Lower leg skin (tissue), 4 donors: ENCODE measurements around the gene PZP. TPM values are rescaled to one million over a fixed set of nuclear protein-coding genes. Genes with fewer than 3 reads are reported as not detected.

ENCODE experiments used
- DNase-seq, 2 donors: peaks; one replicate each; pipeline ENCODE4 v3.0.0-alpha.2; 2019; ENCODE audit warnings: low spot score in 2 of 2
- H3K4me3 ChIP-seq: fragments of 200-600 bp; sonication (generic); 2 replicates; pipeline ENCODE4 v1.5.1; 2017; ENCODE audit warnings: mild to moderate bottlenecking, low read depth; ENCODE audit not compliant: poor library complexity, severe bottlenecking
- CTCF ChIP-seq, 3 donors: fragments of 450-650 bp; IDR thresholded peaks; one replicate each; pipeline ENCODE4 v1.5.1; 2016; ENCODE audit warnings: antibody characterized with exemption in 3 of 3, mild to moderate bottlenecking in 3 of 3, moderate library complexity in 2 of 3
- POLR2A ChIP-seq, 2 donors: fragments of 450-650 bp; IDR thresholded peaks; one replicate each; pipeline ENCODE4 v1.6.1; 2016 to 2017; ENCODE audit warnings: antibody characterized with exemption in 2 of 2, mild to moderate bottlenecking in 1 of 2, moderate library complexity in 1 of 2
- WGBS, 2 donors: methylation state at CpG; one replicate each; pipeline ENCODE4 v1.1.5; 2018; 5-methylcytosine and 5-hydroxymethylcytosine counted together
- intact Hi-C: fragments of 100-400 bp; cut with DNase I; formaldehyde crosslinking; loops from one replicate; pipeline ENCODE4 v1.15.0; 2023; ENCODE audit warnings: low total_unique reads
- microRNA counts, 2 donors: library from miRNA; unstranded; fragments of <30 nt; microRNA quantifications; one replicate each; lab custom pipeline; 2016
- microRNA-seq, 2 donors: library from miRNA; unstranded; fragments of <30 nt; microRNA quantifications; one replicate each; pipeline ENCODE4, GENCODE V29; 2016; ENCODE audit warnings: borderline replicate concordance in 2 of 2, borderline number of aligned reads in 1 of 2
- total RNA-seq, 4 donors: library from RNA; depleted of rRNA; stranded (reverse); fragments of >200 nt; gene quantifications; one replicate each; pipeline ENCODE4 v1.1.0, GENCODE V29; 2016

The PZP gene
- total RNA-seq, 4 donors from 2014 or later = not detected

- WGBS, 2 donors = 64 to 74% methylated on average over 4 of the region's 4 CpGs
- H3K4me3 ChIP-seq = no peak overlapping the region
- intact Hi-C loops = no loop called here
- no peak for DNase-seq
- TF ChIP-seq CTCF (IDR thresholded peaks at IDR 0.05) (no peak), POLR2A (IDR thresholded peaks at IDR 0.05) (no peak)
These were observed 104.9 kb downstream of the PZP start for GRCh38 chr12:9103050-9103849.

GRCh38 chr12:9101018-9101687, 107.0 kb downstream of the PZP start:
- DNase-seq = no peak
- H3K4me3 ChIP-seq = no peak overlapping the region
- 78 to 82% methylated on average over 8 of the region's 8 CpGs for WGBS, 2 donors
- TF ChIP-seq POLR2A (IDR thresholded peaks at IDR 0.05) = no peak
- TF ChIP-seq CTCF (IDR thresholded peaks at IDR 0.05) = no peak
- intact Hi-C loops = no loop called here

GRCh38 chr12:9099552-9100190, 108.5 kb downstream of the PZP start:
- H3K4me3 ChIP-seq = no peak overlapping the region
- TF ChIP-seq CTCF (IDR thresholded peaks at IDR 0.05) = no peak
- TF ChIP-seq POLR2A (IDR thresholded peaks at IDR 0.05) = no peak
- intact Hi-C loops = no loop called here
- WGBS, 2 donors = 88 to 90% methylated on average over 2 of the region's 2 CpGs
- no peak for DNase-seq

MicroRNAs within 50 kb of the gene (microRNA counts, 767-probe panel; counts per million panel counts)
- 0 to 358 counts per million in 2 donors for microRNA hsa-miR-1244 (lab: Ali Mortazavi, UCI)

Small RNAs within 50 kb of the gene (microRNA-seq; reads per million reads assigned to microRNA genes)
- 0 reads per million in 2 donors for gene MIR1244-3

Other genes with a start within 250 kb of the PZP start
- gene KLRG1, start 218.8 kb downstream of the PZP start, total RNA-seq = under 1 TPM in 1 of 4 donors, not detected in 3; 0.34 TPM
- 100 to 1,000 TPM in 1 of 4 donors, 10 to 100 TPM in 3; 32.9 to 123 (median 49.6) TPM for gene A2M, start 92.5 kb downstream of the PZP start, total RNA-seq